ENCODE measurements around the gene ME3. TPM values are rescaled to one million over a fixed set of nuclear protein-coding genes. Genes with fewer than 3 reads are reported as not detected.

The ME3 gene
- total RNA-seq, 3 donors from 2014 or later (not counting 1 experiment from before 2014, with no cell fraction given): 5.2 to 7.5 (median 6.9) TPM

DNA sequence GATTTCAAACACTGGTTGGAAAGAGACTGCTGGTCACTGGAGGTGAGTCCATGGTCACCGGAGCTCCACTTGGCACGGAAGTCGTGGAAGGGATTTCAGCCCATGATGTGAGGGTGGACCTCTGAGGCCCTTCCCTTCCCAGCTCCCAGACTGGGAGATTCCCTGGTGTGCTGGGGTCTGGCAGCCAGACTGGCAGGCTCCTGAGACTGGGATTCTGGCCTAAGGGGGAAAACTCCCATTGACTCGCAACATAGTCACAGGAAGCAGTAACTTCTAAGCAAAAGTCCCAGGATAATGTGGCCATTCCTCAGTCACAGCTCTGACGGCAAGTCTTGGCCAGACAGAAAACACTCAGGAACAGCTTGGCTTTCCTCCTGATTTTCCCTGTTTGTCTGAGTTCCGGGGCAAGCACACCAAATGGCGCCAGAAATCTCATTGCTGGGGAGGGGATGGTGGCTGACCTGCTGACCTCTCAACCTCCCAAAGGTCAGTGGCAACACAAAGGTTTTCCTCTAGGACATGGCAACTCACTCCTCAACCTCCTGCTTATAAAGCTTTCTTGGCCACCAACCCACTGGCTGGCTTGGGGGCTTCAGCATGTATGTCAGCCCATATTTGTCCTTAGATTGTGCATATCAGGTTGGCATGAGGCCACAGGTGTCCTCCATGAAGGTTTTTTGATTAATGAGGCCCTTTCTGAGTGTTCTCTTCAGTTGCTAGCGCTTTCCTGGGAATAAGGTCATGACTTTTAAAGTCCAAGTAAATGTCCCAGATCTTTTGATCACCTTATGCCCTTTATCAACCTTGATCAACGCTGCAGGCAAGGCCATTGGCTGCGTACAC, 198.2 kb downstream of the ME3 start:
- H3K27me3 Mint-ChIP-seq (ENCODE audit: low read depth in 2 of 2): peaks cover 11 to 27% of the 10 kb centered on the region in 2 donors
- 96% methylated on average over 10 of the region's 10 CpGs for WGBS (ENCODE audit: insufficient coverage)
- Histone ChIP-seq H3K36me3 (ENCODE audit: control insufficient read depth, insufficient read depth, low read length) (no peaks in the 10 kb centered on the region), H3K4me1 (ENCODE audit: control insufficient read depth, insufficient read depth, low read length) (no peaks in the 10 kb centered on the region), H3K27ac (ENCODE audit: low read length) (no peak overlapping the region), H3K4me3 (ENCODE audit: low read length) (no peak overlapping the region), H3K27me3 (ENCODE audit: control insufficient read depth, insufficient read depth, low read length) (no peaks in the 10 kb centered on the region), H3K9me3 (ENCODE audit: control insufficient read depth, insufficient read depth, low read length) (no peaks in the 10 kb centered on the region)
- H3K4me3 Mint-ChIP-seq: no peak overlapping the region
- TF ChIP-seq, protein P1, sequence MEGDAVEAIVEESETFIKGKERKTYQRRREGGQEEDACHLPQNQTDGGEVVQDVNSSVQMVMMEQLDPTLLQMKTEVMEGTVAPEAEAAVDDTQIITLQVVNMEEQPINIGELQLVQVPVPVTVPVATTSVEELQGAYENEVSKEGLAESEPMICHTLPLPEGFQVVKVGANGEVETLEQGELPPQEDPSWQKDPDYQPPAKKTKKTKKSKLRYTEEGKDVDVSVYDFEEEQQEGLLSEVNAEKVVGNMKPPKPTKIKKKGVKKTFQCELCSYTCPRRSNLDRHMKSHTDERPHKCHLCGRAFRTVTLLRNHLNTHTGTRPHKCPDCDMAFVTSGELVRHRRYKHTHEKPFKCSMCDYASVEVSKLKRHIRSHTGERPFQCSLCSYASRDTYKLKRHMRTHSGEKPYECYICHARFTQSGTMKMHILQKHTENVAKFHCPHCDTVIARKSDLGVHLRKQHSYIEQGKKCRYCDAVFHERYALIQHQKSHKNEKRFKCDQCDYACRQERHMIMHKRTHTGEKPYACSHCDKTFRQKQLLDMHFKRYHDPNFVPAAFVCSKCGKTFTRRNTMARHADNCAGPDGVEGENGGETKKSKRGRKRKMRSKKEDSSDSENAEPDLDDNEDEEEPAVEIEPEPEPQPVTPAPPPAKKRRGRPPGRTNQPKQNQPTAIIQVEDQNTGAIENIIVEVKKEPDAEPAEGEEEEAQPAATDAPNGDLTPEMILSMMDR (IDR thresholded peaks at IDR 0.05): no peak
- DNase-seq (no peak), ATAC-seq (no peak)
- H3K4me1 Mint-ChIP-seq: peaks cover 25% of the 10 kb centered on the region in 2 donors
- intact Hi-C loops (cut with micrococcal nuclease): no loop called here
- no peaks in the 10 kb centered on the region for H3K9me3 Mint-ChIP-seq
- H3K27ac Mint-ChIP-seq: no peak overlapping the region
- no peaks in the 10 kb centered on the region for H3K36me3 Mint-ChIP-seq

DNA sequence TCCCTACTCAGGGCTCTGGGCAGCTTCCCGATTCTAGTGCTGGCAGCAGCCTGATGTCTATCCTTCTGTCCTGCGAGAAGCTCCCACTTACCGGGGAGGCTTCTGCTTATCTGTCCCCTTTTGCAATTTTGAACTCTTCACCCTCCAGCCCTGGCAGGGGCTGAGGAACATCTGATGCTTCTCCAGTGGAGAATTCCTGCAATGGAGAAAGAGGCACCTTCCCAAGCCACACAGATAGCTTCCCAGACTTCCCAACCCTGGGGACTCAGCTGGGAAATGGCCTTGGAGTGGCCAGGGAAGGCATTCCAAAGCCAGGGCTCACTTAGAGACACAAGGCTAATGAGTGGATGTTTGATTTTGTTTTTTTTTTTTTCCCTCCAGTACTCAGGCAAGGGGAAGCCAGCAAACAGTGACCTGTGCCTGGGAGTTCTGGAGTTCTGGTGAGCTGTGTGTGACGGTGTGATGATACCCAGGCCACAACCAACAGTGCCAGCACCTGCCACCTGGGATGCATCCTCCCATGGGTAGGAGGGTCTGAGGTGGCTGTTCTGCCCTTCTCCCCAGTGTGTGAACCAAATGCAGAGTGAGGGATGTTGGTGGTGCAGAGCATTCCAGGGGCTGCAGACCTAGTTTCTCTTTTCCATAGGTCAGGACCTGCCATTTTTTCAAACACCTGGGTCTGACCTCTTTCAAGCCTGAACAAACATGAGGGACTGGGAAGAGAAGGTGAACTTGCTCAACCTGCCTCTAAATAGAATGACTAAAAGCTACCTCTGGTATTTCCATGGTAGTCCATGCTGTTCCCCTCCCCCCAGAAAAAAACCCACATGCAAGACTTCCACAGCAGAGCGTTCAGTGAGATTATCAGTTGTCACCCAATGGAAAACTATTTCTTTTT, 202.7 kb downstream of the ME3 start:
- Histone ChIP-seq H3K4me3 (ENCODE audit: low read length) (no peak overlapping the region), H3K36me3 (ENCODE audit: control insufficient read depth, insufficient read depth, low read length) (no peaks in the 10 kb centered on the region), H3K27ac (ENCODE audit: low read length) (no peak overlapping the region), H3K9me3 (ENCODE audit: control insufficient read depth, insufficient read depth, low read length) (no peaks in the 10 kb centered on the region), H3K27me3 (ENCODE audit: control insufficient read depth, insufficient read depth, low read length) (no peaks in the 10 kb centered on the region), H3K4me1 (ENCODE audit: control insufficient read depth, insufficient read depth, low read length) (no peaks in the 10 kb centered on the region)
- TF ChIP-seq, protein P1 (IDR thresholded peaks at IDR 0.05): no peak
- 90% methylated on average over 5 of the region's 5 CpGs for WGBS (ENCODE audit: insufficient coverage)
- H3K27me3 Mint-ChIP-seq (ENCODE audit: low read depth in 2 of 2): peaks cover 11 to 30% of the 10 kb centered on the region in 2 donors
- ATAC-seq: no peak
- H3K4me1 Mint-ChIP-seq: peaks cover 25% of the 10 kb centered on the region in 2 donors
- no peak for DNase-seq
- H3K36me3 Mint-ChIP-seq: no peaks in the 10 kb centered on the region
- no peak overlapping the region for H3K27ac Mint-ChIP-seq
- intact Hi-C loops (cut with micrococcal nuclease): no loop called here
- peaks cover 0 to 2% of the 10 kb centered on the region in 2 donors for H3K9me3 Mint-ChIP-seq
- no peak overlapping the region for H3K4me3 Mint-ChIP-seq

DNA sequence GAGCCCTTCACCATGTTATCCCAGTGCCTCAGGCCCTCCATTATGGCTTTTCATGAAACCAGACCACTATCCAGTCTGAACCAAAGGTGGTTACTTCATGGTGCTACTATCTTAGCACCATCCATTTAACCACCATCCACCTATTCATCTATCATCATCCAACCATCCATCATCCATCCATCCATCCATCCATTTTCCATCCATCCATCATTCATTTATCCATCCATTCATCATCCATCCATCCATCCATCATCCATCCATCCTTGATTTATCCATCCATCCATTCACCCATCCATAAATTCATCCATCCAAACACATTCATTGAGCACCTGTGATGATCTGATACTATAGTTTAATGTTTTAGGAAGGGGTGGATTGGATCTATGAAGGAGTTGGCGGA, 204.2 kb downstream of the ME3 start:
- Mint-ChIP-seq H3K4me1 (peaks cover 19% of the 10 kb centered on the region in 2 donors), H3K27me3 (ENCODE audit: low read depth in 2 of 2) (peaks cover 11 to 25% of the 10 kb centered on the region in 2 donors), H3K4me3 (no peak overlapping the region), H3K9me3 (peaks cover 0 to 2% of the 10 kb centered on the region in 2 donors), H3K36me3 (no peaks in the 10 kb centered on the region), H3K27ac (no peak overlapping the region)
- ATAC-seq (no peak), DNase-seq (no peak)
- Histone ChIP-seq H3K4me3 (ENCODE audit: low read length) (no peak overlapping the region), H3K27ac (ENCODE audit: low read length) (no peak overlapping the region), H3K4me1 (ENCODE audit: control insufficient read depth, insufficient read depth, low read length) (no peaks in the 10 kb centered on the region), H3K9me3 (ENCODE audit: control insufficient read depth, insufficient read depth, low read length) (no peaks in the 10 kb centered on the region), H3K27me3 (ENCODE audit: control insufficient read depth, insufficient read depth, low read length) (no peaks in the 10 kb centered on the region), H3K36me3 (ENCODE audit: control insufficient read depth, insufficient read depth, low read length) (no peaks in the 10 kb centered on the region)
- WGBS (ENCODE audit: insufficient coverage): no CpG with 5 or more reads among the region's 1 CpG
- intact Hi-C loops (cut with micrococcal nuclease): no loop called here
- TF ChIP-seq, protein P1 (IDR thresholded peaks at IDR 0.05): no peak
